Measurements from ENCODE around the gene SCRN1. TPM values are rescaled to one million over a fixed set of nuclear protein-coding genes. Genes with fewer than 3 reads are reported as not detected.

The SCRN1 gene
- polyA plus RNA-seq, 1 experiment: 81.4 TPM

DNA sequence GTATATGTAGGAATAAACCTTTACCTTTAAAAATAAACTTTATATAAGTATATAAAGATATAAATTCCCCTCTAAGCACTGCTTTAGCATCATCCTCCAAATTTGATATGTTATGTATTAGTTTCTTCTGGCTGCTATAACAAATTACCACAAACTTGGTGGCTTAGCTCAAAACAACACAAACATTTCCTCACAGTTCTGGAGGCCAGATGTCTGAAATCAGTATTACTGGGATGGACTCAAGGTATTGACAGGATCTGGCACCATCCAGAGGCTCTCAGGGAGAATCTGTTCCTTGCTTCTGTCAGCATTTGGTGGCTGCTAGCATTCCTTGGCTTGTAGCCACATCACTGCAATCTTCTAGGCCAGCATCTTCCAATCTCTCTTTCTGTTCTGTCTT, 6.7 kb upstream of the SCRN1 start:
- POLR2A ChIA-PET: no interaction called here
- H3K36me3 ChIP-seq (ENCODE audit: control insufficient read depth, insufficient read depth, low read length): no peaks in the 10 kb centered on the region
- TF ChIP-seq, protein P1, sequence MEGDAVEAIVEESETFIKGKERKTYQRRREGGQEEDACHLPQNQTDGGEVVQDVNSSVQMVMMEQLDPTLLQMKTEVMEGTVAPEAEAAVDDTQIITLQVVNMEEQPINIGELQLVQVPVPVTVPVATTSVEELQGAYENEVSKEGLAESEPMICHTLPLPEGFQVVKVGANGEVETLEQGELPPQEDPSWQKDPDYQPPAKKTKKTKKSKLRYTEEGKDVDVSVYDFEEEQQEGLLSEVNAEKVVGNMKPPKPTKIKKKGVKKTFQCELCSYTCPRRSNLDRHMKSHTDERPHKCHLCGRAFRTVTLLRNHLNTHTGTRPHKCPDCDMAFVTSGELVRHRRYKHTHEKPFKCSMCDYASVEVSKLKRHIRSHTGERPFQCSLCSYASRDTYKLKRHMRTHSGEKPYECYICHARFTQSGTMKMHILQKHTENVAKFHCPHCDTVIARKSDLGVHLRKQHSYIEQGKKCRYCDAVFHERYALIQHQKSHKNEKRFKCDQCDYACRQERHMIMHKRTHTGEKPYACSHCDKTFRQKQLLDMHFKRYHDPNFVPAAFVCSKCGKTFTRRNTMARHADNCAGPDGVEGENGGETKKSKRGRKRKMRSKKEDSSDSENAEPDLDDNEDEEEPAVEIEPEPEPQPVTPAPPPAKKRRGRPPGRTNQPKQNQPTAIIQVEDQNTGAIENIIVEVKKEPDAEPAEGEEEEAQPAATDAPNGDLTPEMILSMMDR (IDR thresholded peaks at IDR 0.05; ENCODE audit: insufficient read depth, low read depth, low read length): no peak
- H3K27me3 ChIP-seq (ENCODE audit: control insufficient read depth, insufficient read depth, low read length): no peaks in the 10 kb centered on the region
- CTCF ChIA-PET: no interaction called here
- H3K4me3 ChIP-seq (ENCODE audit: low read depth, low read length): no peak overlapping the region
- no peak for DNase-seq (ENCODE audit: low read depth)

DNA sequence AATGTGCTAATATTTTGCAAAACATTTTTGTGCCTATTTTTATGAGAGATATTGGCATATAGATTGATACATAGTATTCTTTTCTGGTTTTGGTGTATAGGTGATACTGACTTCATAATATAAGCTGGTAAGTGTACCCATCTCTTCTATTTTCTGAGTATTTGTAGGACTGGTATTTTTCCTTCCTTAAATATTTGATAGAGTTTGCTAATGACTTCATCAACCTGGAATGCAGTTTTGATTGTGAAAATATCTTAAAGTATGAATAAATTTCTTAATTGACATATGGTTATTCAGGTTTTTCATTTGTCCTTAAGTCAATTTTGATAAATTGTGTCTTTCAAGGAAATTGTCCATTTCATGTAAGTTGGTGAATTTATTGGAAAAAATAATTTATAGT, 6.1 kb upstream of the SCRN1 start:
- TF ChIP-seq, protein P1 (IDR thresholded peaks at IDR 0.05; ENCODE audit: insufficient read depth, low read depth, low read length): no peak
- Histone ChIP-seq H3K36me3 (ENCODE audit: control insufficient read depth, insufficient read depth, low read length) (no peaks in the 10 kb centered on the region), H3K27me3 (ENCODE audit: control insufficient read depth, insufficient read depth, low read length) (no peaks in the 10 kb centered on the region), H3K4me3 (ENCODE audit: low read depth, low read length) (no peak overlapping the region)
- ChIA-PET POLR2A (no interaction called here), CTCF (no interaction called here)
- DNase-seq (ENCODE audit: low read depth): no peak

DNA sequence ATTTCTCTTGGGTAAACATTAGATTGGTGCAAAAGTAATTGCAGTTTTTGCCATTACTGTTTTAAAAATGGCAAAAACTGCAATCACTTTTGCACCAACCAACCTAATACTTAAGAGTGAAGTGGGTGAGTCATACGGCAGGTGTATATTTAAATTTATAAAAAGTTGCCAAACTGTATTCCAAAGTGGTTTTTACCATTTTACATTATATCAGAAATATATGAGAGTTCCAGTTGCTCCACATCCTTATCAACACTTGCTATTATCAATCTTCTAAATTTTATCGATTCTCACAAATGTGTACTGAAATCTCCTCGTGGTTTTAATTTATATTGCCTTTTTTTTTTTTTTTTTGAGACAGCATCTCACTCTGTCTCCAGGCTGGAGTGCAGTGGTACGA, 3.5 kb upstream of the SCRN1 start:
- Histone ChIP-seq H3K27me3 (ENCODE audit: control insufficient read depth, insufficient read depth, low read length) (no peaks in the 10 kb centered on the region), H3K36me3 (ENCODE audit: control insufficient read depth, insufficient read depth, low read length) (no peaks in the 10 kb centered on the region), H3K4me3 (ENCODE audit: low read depth, low read length) (no peak overlapping the region)
- ChIA-PET POLR2A (no interaction called here), CTCF (interaction anchor here (1.1 kb wide), 1 partner anchor 27 kb away, joined by 3 read pairs; no protein-coding TSS in a partner anchor)
- TF ChIP-seq, protein P1 (IDR thresholded peaks at IDR 0.05; ENCODE audit: insufficient read depth, low read depth, low read length): no peak
- DNase-seq (ENCODE audit: low read depth): no peak

DNA sequence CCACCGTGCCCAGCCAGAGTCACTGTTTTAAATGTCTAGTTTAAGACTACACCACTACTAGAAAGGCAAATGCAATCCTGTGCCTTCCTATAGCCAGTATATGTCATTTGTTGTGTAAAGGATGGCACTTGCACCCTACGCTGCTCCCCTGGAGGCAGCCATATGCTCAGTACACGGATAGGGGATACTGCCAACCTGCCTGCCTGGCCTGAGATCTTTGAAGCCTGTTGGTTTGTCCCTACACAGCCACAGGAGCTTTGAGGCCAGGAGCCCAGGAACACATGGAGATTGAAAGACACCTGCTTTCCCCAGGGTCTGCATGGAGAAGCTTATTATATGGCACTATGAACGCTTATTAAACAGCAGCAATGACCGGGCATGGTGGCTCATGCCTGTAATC, 2.3 kb upstream of the SCRN1 start:
- no peak for DNase-seq (ENCODE audit: low read depth)
- TF ChIP-seq, protein P1 (IDR thresholded peaks at IDR 0.05; ENCODE audit: insufficient read depth, low read depth, low read length): no peak
- Histone ChIP-seq H3K36me3 (ENCODE audit: control insufficient read depth, insufficient read depth, low read length) (no peaks in the 10 kb centered on the region), H3K27me3 (ENCODE audit: control insufficient read depth, insufficient read depth, low read length) (no peaks in the 10 kb centered on the region), H3K4me3 (ENCODE audit: low read depth, low read length) (no peak overlapping the region)
- POLR2A ChIA-PET: no interaction called here
- CTCF ChIA-PET: interaction anchor here (1.1 kb wide), 1 partner anchor 28 kb away, joined by 3 read pairs; no protein-coding TSS in a partner anchor

DNA sequence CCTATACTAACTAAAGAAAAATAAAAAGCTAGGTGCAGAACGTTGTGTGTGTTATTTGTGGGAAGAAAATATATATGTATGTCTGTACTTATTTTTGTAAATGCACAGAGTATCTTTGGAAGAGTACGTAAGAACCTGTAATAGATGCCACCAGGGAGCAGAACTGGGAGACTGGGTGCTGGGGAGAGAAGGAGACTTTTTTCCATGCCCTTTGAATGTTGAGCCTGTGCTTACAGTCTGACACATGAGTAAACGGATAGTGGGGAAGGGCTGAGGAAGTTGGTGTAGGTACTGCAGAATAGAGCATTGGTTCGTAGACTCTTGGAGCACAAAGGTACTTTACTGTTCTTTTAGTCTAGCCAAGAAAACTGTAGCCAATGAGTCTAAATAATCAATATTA, 1.3 kb upstream of the SCRN1 start:
- CTCF ChIA-PET: interaction anchor here (0.6 kb wide), 1 partner anchor 54 kb away, joined by 4 read pairs; no protein-coding TSS in a partner anchor
- no peak overlapping the region for H3K4me3 ChIP-seq (ENCODE audit: low read depth, low read length)
- DNase-seq (ENCODE audit: low read depth): no peak
- TF ChIP-seq, protein P1 (IDR thresholded peaks at IDR 0.05; ENCODE audit: insufficient read depth, low read depth, low read length): no peak
- POLR2A ChIA-PET: no interaction called here
- H3K36me3 ChIP-seq (ENCODE audit: control insufficient read depth, insufficient read depth, low read length): no peaks in the 10 kb centered on the region
- no peaks in the 10 kb centered on the region for H3K27me3 ChIP-seq (ENCODE audit: control insufficient read depth, insufficient read depth, low read length)
